Ishikawa (cell line): ENCODE results near the gene PLEKHA5.

Source experiments
- CEBPB ChIP-seq: IDR thresholded peaks from 2 replicates; pipeline ENCODE4 v1.6.1; 2012
- CREB1 ChIP-seq: IDR thresholded peaks from 2 replicates; pipeline ENCODE4 v1.6.1; 2012; ENCODE audit warnings: low read depth
- EGR1 ChIP-seq: IDR thresholded peaks from 2 replicates; pipeline ENCODE4 v1.6.1; 2012
- EP300 ChIP-seq: IDR thresholded peaks from 2 replicates; pipeline ENCODE4 v1.6.1; 2012; ENCODE audit warnings: borderline replicate concordance
- FOXM1 ChIP-seq: IDR thresholded peaks from 2 replicates; pipeline ENCODE4 v1.6.1; 2012; ENCODE audit warnings: low read depth, borderline replicate concordance
- MAX ChIP-seq: IDR thresholded peaks from 2 replicates; pipeline ENCODE4 v1.6.1; 2012
- NFIC ChIP-seq: IDR thresholded peaks from 2 replicates; pipeline ENCODE4 v1.6.1; 2012
- RAD21 ChIP-seq: IDR thresholded peaks from 2 replicates; pipeline ENCODE4 v1.6.1; 2012; ENCODE audit warnings: low read depth
- REST ChIP-seq: IDR thresholded peaks from 2 replicates; pipeline ENCODE4 v1.6.1; 2012; ENCODE audit warnings: low read depth, mild to moderate bottlenecking
- TAF1 ChIP-seq: IDR thresholded peaks from 2 replicates; pipeline ENCODE4 v1.6.1; 2012; ENCODE audit warnings: low read depth, mild to moderate bottlenecking
- TCF12 ChIP-seq: IDR thresholded peaks from 2 replicates; pipeline ENCODE4 v1.6.1; 2012; ENCODE audit warnings: low read depth
- TEAD4 ChIP-seq: IDR thresholded peaks from 2 replicates; pipeline ENCODE4 v1.6.1; 2012
- USF1 ChIP-seq: IDR thresholded peaks from 2 replicates; pipeline ENCODE4 v1.6.1; 2012
- YY1 ChIP-seq: IDR thresholded peaks from 2 replicates; pipeline ENCODE4 v1.6.1; 2012; ENCODE audit warnings: low read depth
- ZBTB7A ChIP-seq: IDR thresholded peaks from 2 replicates; pipeline ENCODE4 v1.6.1; 2012; ENCODE audit warnings: low read depth

The PLEKHA5 gene

GRCh38 chr12:19302100-19302640, 172.6 kb downstream of the PLEKHA5 start:
- no peak for TF ChIP-seq TCF12
- TF ChIP-seq TAF1: no peak
- TF ChIP-seq YY1: no peak

- TF ChIP-seq REST: no peak
These were observed 174.0 kb downstream of the PLEKHA5 start for GRCh38 chr12:19303496-19303895.

- TF ChIP-seq TCF12 (no peak), CREB1 (no peak), REST (no peak), USF1 (no peak), FOXM1 (no peak), EGR1 (no peak), EP300 (no peak)
These were observed 174.7 kb downstream of the PLEKHA5 start for GRCh38 chr12:19304149-19304750.

GRCh38 chr12:19306366-19306765, 176.8 kb downstream of the PLEKHA5 start:
- no peak for TF ChIP-seq RAD21
- TF ChIP-seq CREB1: no peak
- TF ChIP-seq ZBTB7A: no peak
- TF ChIP-seq NFIC: no peak
- TF ChIP-seq EP300: no peak
- TF ChIP-seq TEAD4: no peak
- TF ChIP-seq FOXM1: no peak
- no peak for TF ChIP-seq USF1
- no peak for TF ChIP-seq MAX

GRCh38 chr12:19307451-19307850, 177.9 kb downstream of the PLEKHA5 start:
- TF ChIP-seq TEAD4 (no peak), ZBTB7A (no peak), RAD21 (no peak), YY1 (no peak), FOXM1 (no peak), CEBPB (no peak)

GRCh38 chr12:19311165-19311564, 181.6 kb downstream of the PLEKHA5 start:
- TF ChIP-seq REST (no peak), EGR1 (no peak), RAD21 (no peak), EP300 (no peak), CREB1 (no peak), USF1 (no peak), MAX (no peak), NFIC (no peak), CEBPB (no peak), YY1 (no peak), FOXM1 (no peak)
